WTC11 (cell line): ENCODE measurements around the gene MYCBP2.

Experiments
- MYBL2 ChIP-seq: sonication (generic); formaldehyde crosslinking; IDR thresholded peaks from 2 replicates; pipeline ENCODE4 v1.8.1; 2023; ENCODE audit warnings: mild to moderate bottlenecking, moderate library complexity, missing genetic modification reagents
- TF ChIP-seq, protein P1 (sequence below): fragments of 200-600 bp; IDR thresholded peaks from 2 replicates; pipeline ENCODE4 v1.8.0; 2022; ENCODE audit warnings: antibody characterized with exemption

- TF ChIP-seq, protein P1, sequence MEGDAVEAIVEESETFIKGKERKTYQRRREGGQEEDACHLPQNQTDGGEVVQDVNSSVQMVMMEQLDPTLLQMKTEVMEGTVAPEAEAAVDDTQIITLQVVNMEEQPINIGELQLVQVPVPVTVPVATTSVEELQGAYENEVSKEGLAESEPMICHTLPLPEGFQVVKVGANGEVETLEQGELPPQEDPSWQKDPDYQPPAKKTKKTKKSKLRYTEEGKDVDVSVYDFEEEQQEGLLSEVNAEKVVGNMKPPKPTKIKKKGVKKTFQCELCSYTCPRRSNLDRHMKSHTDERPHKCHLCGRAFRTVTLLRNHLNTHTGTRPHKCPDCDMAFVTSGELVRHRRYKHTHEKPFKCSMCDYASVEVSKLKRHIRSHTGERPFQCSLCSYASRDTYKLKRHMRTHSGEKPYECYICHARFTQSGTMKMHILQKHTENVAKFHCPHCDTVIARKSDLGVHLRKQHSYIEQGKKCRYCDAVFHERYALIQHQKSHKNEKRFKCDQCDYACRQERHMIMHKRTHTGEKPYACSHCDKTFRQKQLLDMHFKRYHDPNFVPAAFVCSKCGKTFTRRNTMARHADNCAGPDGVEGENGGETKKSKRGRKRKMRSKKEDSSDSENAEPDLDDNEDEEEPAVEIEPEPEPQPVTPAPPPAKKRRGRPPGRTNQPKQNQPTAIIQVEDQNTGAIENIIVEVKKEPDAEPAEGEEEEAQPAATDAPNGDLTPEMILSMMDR = no peak
- no peak for TF ChIP-seq MYBL2 (CRISPR knock-in tag)
Measured at GRCh38 chr13:77373502-77373901, 46.6 kb upstream of the MYCBP2 start.
